Measurements from ENCODE around the gene PIP4K2B.

DNA sequence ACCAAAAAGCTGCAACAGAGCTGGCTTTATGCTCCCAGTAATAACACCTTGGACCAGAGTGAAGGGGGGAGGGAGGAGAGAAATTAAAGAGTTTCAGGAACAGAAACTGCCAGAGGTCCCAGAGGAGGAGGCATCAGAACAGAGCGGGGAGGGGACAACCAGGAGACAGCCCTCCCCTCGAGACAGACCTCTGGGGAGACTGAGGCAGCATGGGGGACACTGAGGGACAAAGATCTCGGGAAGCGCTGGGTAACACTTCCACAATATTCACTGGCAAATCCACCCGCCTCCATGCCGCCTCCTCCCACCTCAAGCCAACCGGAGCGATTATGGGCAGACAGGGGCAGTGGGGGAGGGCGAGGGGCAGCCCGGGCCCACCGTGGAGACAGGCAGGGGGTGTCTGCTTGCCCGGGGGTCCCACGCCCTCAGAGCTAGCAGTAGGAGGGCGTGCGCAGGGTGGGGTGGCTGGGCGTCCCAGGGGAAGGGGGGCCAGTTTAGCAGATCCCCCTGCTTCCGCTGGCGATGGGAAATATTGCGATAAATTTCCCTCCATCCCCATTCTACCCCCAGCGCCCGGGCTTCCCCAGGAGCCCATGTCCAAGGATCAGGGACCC lies 52.4 kb downstream of the PIP4K2B start:
- TF ChIP-seq CTCF (IDR thresholded peaks at IDR 0.05) (no peak), POLR2A (IDR thresholded peaks at IDR 0.05) (no peak)

Data from lower leg skin (tissue), 3 donors.